Thyroid gland (tissue), 4 donors: ENCODE results near the gene STX1A.

Source experiments
- POLR2A ChIP-seq, 2 donors: fragments of 450-650 bp; IDR thresholded peaks; one replicate each; pipeline ENCODE4 v1.6.1; 2017; ENCODE audit warnings: antibody characterized with exemption in 2 of 2, mild to moderate bottlenecking in 2 of 2, moderate library complexity in 1 of 2
- TF ChIP-seq, protein P1 (sequence below), 6 experiments: fragments of 200-600 bp in 3 of 6; fragments of 450-650 bp in 3 of 6; sonication (generic) in 3 of 6; IDR thresholded peaks; one replicate each; pipeline ENCODE4 v1.5.1; 2016 to 2019; ENCODE audit warnings: antibody characterized with exemption in 6 of 6, mild to moderate bottlenecking in 2 of 6, inconsistent platforms in 1 of 6, moderate library complexity in 1 of 6

DNA sequence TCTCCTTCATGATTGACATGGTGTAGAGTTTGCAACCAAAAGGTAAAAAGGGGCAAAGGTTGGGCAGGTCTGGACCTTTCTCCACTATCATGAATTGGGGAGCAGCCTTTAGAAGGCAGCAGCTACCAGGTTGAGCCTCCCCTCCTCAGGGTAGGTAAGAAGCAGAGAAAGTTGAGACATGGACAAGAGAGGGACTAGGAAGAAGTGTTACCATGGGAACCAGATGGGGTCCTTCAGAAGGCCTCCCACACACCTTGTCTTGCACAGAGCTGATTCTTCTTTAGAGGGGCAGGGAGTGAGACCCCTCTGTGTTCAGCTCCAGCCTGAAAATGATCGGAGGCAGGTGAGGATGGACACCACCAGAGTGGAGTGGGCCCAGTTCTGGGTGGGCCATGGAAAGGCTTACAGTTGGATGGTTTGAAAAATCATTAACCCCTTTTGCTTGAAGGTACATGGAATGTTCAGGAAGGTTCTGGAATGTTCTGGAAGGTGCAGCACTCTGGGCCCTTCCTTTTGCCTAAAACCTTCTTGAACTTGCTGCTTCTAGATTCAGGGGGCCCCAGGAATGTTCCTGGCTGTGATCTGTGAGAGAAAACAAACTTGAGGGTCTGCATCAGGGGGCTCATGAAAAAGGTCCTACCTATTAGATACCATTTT lies 44.9 kb downstream of the STX1A start:
- TF ChIP-seq, protein P1, sequence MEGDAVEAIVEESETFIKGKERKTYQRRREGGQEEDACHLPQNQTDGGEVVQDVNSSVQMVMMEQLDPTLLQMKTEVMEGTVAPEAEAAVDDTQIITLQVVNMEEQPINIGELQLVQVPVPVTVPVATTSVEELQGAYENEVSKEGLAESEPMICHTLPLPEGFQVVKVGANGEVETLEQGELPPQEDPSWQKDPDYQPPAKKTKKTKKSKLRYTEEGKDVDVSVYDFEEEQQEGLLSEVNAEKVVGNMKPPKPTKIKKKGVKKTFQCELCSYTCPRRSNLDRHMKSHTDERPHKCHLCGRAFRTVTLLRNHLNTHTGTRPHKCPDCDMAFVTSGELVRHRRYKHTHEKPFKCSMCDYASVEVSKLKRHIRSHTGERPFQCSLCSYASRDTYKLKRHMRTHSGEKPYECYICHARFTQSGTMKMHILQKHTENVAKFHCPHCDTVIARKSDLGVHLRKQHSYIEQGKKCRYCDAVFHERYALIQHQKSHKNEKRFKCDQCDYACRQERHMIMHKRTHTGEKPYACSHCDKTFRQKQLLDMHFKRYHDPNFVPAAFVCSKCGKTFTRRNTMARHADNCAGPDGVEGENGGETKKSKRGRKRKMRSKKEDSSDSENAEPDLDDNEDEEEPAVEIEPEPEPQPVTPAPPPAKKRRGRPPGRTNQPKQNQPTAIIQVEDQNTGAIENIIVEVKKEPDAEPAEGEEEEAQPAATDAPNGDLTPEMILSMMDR (IDR thresholded peaks at IDR 0.05) = no peak
- TF ChIP-seq POLR2A (IDR thresholded peaks at IDR 0.05) = no peak
